Ovary (tissue), 9 donors: ENCODE data around the gene PPP2R5D. TPM values are rescaled to one million over a fixed set of nuclear protein-coding genes. Genes with fewer than 3 reads are reported as not detected.

Experiments
- DNase-seq, 5 donors: peaks; one replicate each; pipeline ENCODE4 v3.0.0-alpha.2; 2019 to 2020
- H3K27ac ChIP-seq, 2 donors: fragments of 200-600 bp; one replicate each; pipeline versions ENCODE4 v1.5.1 to v1.8.0; 2019 to 2022
- H3K27me3 ChIP-seq: fragments of 200-600 bp; one replicate; pipeline ENCODE4 v1.8.0; 2022
- H3K36me3 ChIP-seq: fragments of 200-600 bp; sonication (generic); one replicate; pipeline ENCODE4 v1.5.1; 2019
- H3K4me1 ChIP-seq: one replicate; pipeline ENCODE4 v1.8.1; 2013; ENCODE audit warnings: mild to moderate bottlenecking, moderate library complexity; ENCODE audit not compliant: insufficient read depth
- H3K4me3 ChIP-seq: fragments of 200-600 bp; sonication (generic); one replicate; pipeline ENCODE4 v1.5.1; 2017
- H3K9me3 ChIP-seq, 2 donors: fragments of 200-600 bp in 1 of 2; sonication (generic) in 1 of 2; one replicate each; pipeline versions ENCODE4 v1.5.1 to v1.8.1; 2013 to 2019; ENCODE audit warnings: mild to moderate bottlenecking in 1 of 2, moderate library complexity in 1 of 2
- EP300 ChIP-seq: sonication (generic); formaldehyde crosslinking; IDR thresholded peaks from one replicate; pipeline ENCODE4 v1.6.1; 2017; ENCODE audit warnings: antibody characterized with exemption
- POLR2A ChIP-seq: fragments of 450-650 bp; IDR thresholded peaks from one replicate; pipeline ENCODE4 v1.6.1; 2017; ENCODE audit warnings: antibody characterized with exemption, mild to moderate bottlenecking, moderate library complexity
- WGBS, 3 donors: extraction: QIAGEN DNeasy Blood & Tissue Kit in 1 of 3; methylation state at CpG; one replicate each; pipeline versions ENCODE4 v1.1.5 to v1.1.7; 2013 to 2017; 5-methylcytosine and 5-hydroxymethylcytosine counted together
- intact Hi-C, 4 donors: fragments of 100-400 bp; cut with DNase I; formaldehyde crosslinking; loops; one replicate each; pipeline versions ENCODE4 v1.11.0 to v1.15.1; 2022 to 2023
- polyA plus RNA-seq, 2 donors: library from polyadenylated mRNA; stranded (reverse); fragments of 200-250 nt in 1 of 2; fragments of 350-450 nt in 1 of 2; fragmentation: Illumina TruSeq in 1 of 2; extraction: RNeasy Lipid Tissue Mini Kit (QIAGEN cat#74804) in 1 of 2; gene quantifications; one replicate each; pipeline ENCODE4 v1.2.3, GENCODE V29; 2013 to 2014
- total RNA-seq, 7 donors: library from RNA; depleted of rRNA in 2 of 7; stranded (reverse); fragments of >200 nt in 2 of 7; fragmentation: NEBNext Ultra II Directional in 3 of 7; extraction: Animal tissue kit (Norgen Biotek cat#: 25700) in 3 of 7; gene quantifications; one replicate each; pipeline versions ENCODE4 v1.1.0 to v1.2.4, GENCODE V29; 2016 to 2023
- TF ChIP-seq, protein P1 (sequence below), 3 donors: fragments of 450-650 bp in 2 of 3; fragments of 200-600 bp in 1 of 3; IDR thresholded peaks; one replicate each; pipeline versions ENCODE4 v1.5.1 to v1.8.0; 2016 to 2022; ENCODE audit warnings: antibody characterized with exemption in 3 of 3, mild to moderate bottlenecking in 1 of 3
- donor health status: DM: no; HTN: no; CAD: no; lungs with moderate emphysema.
- donor health status: DM: no; HTN: no; CAD: no.
- donor health status: Bipolar disorder and iron deficiency.
- donor health status: DM: yes; HTN: yes; CAD: no.
- donor health status: DM: no; HTN: no; CAD: no.
- donor health status: DM: yes; HTN: yes; CAD: no.

Gene PPP2R5D
- total and polyA plus RNA-seq, 9 donors, result 20.4 to 78.1 (median 34.1) TPM

DNA sequence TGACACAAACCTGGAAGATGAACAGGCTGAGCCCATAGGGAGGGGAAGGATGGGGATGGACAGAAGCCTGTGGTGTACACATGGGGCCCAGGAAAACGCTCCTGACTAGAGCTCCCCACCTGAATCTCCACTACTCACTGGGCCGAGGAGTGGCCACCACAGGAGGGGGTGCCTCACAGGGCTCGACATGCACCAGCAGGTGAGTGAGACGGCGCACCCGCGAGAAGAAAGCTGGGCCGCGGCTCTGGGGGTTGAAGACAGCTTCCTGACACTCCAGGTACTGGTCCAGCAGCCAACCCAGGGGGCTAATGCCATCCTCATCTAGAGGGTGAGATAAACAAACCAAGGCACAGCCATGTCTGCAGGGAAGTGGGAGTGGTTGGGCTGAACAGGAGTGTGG is 58.9 kb downstream of the PPP2R5D start:
- intact Hi-C loops, result no loop called here
- no peak overlapping the region for H3K27ac ChIP-seq
- no peak for TF ChIP-seq EP300
- TF ChIP-seq POLR2A, result no peak
- TF ChIP-seq, protein P1, sequence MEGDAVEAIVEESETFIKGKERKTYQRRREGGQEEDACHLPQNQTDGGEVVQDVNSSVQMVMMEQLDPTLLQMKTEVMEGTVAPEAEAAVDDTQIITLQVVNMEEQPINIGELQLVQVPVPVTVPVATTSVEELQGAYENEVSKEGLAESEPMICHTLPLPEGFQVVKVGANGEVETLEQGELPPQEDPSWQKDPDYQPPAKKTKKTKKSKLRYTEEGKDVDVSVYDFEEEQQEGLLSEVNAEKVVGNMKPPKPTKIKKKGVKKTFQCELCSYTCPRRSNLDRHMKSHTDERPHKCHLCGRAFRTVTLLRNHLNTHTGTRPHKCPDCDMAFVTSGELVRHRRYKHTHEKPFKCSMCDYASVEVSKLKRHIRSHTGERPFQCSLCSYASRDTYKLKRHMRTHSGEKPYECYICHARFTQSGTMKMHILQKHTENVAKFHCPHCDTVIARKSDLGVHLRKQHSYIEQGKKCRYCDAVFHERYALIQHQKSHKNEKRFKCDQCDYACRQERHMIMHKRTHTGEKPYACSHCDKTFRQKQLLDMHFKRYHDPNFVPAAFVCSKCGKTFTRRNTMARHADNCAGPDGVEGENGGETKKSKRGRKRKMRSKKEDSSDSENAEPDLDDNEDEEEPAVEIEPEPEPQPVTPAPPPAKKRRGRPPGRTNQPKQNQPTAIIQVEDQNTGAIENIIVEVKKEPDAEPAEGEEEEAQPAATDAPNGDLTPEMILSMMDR (IDR thresholded peaks at IDR 0.05), result no peak
- no peaks in the 10 kb centered on the region for H3K36me3 ChIP-seq
- WGBS, 3 donors, result 86 to 90% (median 88%) methylated on average over 9 of the region's 9 CpGs
- no peaks in the 10 kb centered on the region for H3K4me1 ChIP-seq
- H3K27me3 ChIP-seq, result no peaks in the 10 kb centered on the region
- DNase-seq, result no peak
- no peaks in the 10 kb centered on the region for H3K9me3 ChIP-seq
- H3K4me3 ChIP-seq, result no peak overlapping the region

DNA sequence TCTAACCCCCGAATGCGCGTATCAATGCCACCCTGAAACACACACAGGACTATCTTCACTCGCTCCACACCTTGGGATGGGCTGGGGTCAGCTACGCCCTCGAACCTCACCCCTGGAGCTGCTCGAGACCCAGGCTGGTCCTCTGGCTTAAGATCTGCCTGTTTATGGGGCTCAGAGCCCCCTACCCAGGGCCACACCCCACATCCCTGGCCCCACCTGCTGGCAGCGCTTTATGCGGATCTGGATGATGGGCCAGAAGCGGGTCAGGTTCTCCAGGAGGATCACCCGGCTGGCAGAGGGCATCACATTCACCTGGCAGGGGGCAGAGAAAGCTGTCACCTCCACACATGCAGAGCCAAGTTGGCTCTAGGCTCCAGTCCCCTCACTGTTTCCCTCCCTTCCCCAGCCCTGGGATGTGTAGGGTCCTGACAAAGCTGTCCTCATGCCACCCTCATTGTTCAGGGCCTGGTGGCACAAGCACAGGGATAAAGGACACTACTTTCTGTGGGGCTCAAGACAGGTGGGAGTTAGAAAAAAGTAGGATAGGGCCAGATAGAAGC is 61.1 kb downstream of the PPP2R5D start:
- Histone ChIP-seq H3K36me3 (no peaks in the 10 kb centered on the region), H3K4me3 (no peak overlapping the region), H3K27ac (no peak overlapping the region), H3K4me1 (no peaks in the 10 kb centered on the region), H3K9me3 (no peaks in the 10 kb centered on the region), H3K27me3 (no peaks in the 10 kb centered on the region)
- no peak for DNase-seq
- intact Hi-C loops, result no loop called here
- 88 to 91% (median 90%) methylated on average over 11 of the region's 11 CpGs for WGBS, 3 donors
- TF ChIP-seq, protein P1 (IDR thresholded peaks at IDR 0.05), result no peak
- TF ChIP-seq EP300, result no peak
- TF ChIP-seq POLR2A, result no peak

DNA sequence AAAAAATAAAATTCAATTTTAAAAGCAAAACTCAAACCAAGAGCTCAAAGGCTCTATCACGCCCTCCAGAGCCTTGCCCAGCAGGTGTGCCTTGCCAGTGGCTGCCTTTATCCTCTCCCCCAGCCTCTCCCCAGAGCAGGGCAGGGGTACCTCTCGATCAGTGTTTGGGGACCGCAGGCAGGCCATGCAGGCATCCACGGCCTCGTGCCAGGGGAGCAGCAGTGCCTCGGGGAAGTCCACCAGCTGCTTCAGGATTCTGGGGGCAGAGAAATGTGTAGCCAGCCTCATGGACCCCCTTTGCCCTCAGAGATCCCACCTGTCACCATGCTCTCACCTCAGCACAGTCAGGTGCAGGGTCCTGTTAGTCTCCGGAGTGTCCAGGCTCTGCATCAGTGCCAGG is 63.6 kb downstream of the PPP2R5D start:
- Histone ChIP-seq H3K27me3 (no peaks in the 10 kb centered on the region), H3K4me3 (no peak overlapping the region), H3K9me3 (no peaks in the 10 kb centered on the region), H3K4me1 (peaks cover 7% of the 10 kb centered on the region), H3K36me3 (no peaks in the 10 kb centered on the region), H3K27ac (no peak overlapping the region)
- DNase-seq, result no peak
- intact Hi-C loops, result no loop called here
- WGBS, 3 donors, result 79 to 82% (median 79%) methylated on average over 7 of the region's 7 CpGs
- TF ChIP-seq EP300 (no peak), POLR2A (no peak)
- TF ChIP-seq, protein P1 (IDR thresholded peaks at IDR 0.05), result no peak

DNA sequence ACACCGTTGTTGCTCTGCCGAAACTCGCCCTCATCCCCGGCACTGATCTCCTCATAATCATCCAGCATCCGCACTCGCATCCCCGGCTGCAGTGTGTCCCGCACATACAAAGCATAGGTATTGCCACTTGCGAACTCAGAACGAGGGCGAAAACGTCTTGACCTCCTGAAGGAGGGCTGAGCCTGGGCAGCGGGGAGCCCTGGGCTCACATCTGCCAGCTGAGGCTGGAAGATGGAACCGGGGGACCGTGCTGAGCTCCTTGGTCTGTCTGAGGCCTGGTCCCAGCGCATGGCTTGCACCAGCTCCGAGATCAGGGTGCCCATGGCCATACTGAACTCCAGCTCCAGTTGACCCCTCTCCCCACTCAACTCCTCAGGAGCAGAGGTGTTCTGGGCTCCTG is 66.6 kb downstream of the PPP2R5D start:
- Histone ChIP-seq H3K4me3 (no peak overlapping the region), H3K9me3 (no peaks in the 10 kb centered on the region), H3K27me3 (no peaks in the 10 kb centered on the region), H3K36me3 (no peaks in the 10 kb centered on the region), H3K4me1 (peaks cover 14% of the 10 kb centered on the region), H3K27ac (no peak overlapping the region)
- TF ChIP-seq, protein P1 (IDR thresholded peaks at IDR 0.05), result no peak
- TF ChIP-seq EP300 (no peak), POLR2A (no peak)
- DNase-seq, result no peak
- 86 to 90% (median 88%) methylated on average over 17 of the region's 17 CpGs for WGBS, 3 donors
- intact Hi-C loops, result no loop called here
